Suppressor macrophage (primary cell): ENCODE measurements around the gene CRB2.

Experiments used
- DNase-seq, 4 experiments: peaks; one replicate each; pipeline ENCODE4 v3.0.0-alpha.2; 2020 to 2022

CRB2 gene

GRCh38 chr9:123424552-123425225 is 68.7 kb downstream of the CRB2 start:
- no peak for DNase-seq

GRCh38 chr9:123425261-123425821 is 69.3 kb downstream of the CRB2 start:
- no peak for DNase-seq

GRCh38 chr9:123425836-123426365 is 69.9 kb downstream of the CRB2 start:
- no peak for DNase-seq

- DNase-seq: peak in 3 of 4 experiments; percentile 5 to 31 (median 13)
These were observed 70.4 kb downstream of the CRB2 start for GRCh38 chr9:123426406-123426805.
